ENCODE results near the gene ANKLE1.

The ANKLE1 gene

DNA sequence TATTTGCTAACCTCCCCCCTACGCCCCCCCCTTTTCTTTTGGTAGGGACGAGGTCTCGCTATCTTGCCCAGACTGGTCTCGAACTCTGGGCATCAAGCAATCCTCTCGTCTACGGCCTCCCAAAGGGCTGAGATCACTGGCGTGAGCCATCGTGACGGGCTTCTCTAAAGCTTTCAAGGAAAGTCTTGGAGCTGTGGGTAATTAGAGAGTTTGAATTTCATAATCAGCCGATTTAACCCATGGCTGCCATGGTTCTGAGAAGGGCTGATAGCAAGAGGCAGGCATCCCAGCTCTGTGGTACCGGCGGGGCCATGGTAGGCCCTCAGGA, 22.2 kb downstream of the ANKLE1 start:
- Histone ChIP-seq H3K36me3 (ENCODE audit: control insufficient read depth in 1 of 2, insufficient read depth in 2 of 2, low read length in 2 of 2) (no peaks in the 10 kb centered on the region), H3K27ac (ENCODE audit: low read length) (peak overlapping the region; percentile 1), H3K4me3 (ENCODE audit: low read depth in 1 of 2, low read length in 2 of 2) (peak overlapping the region in 1 of 2 donors; percentile 79), H3K27me3 (ENCODE audit: low read depth, low read length) (no peaks in the 10 kb centered on the region), H3K4me1 (ENCODE audit: control insufficient read depth in 1 of 2, insufficient read depth in 2 of 2, low read length in 2 of 2) (peaks cover 13 to 40% of the 10 kb centered on the region in 2 donors), H3K9me3 (ENCODE audit: control insufficient read depth in 1 of 2, low read length in 2 of 2) (no peaks in the 10 kb centered on the region)

- Histone ChIP-seq H3K4me1 (ENCODE audit: control insufficient read depth in 1 of 2, insufficient read depth in 2 of 2, low read length in 2 of 2) (peaks cover 13 to 40% of the 10 kb centered on the region in 2 donors), H3K4me3 (ENCODE audit: low read depth in 1 of 2, low read length in 2 of 2) (no peak overlapping the region), H3K9me3 (ENCODE audit: control insufficient read depth in 1 of 2, low read length in 2 of 2) (no peaks in the 10 kb centered on the region), H3K36me3 (ENCODE audit: control insufficient read depth in 1 of 2, insufficient read depth in 2 of 2, low read length in 2 of 2) (no peaks in the 10 kb centered on the region), H3K27me3 (ENCODE audit: low read depth, low read length) (no peaks in the 10 kb centered on the region), H3K27ac (ENCODE audit: low read length) (peak overlapping the region; percentile 88)
These were observed 22.9 kb downstream of the ANKLE1 start for GRCh38 chr19:17304386-17305215.

- Histone ChIP-seq H3K36me3 (ENCODE audit: control insufficient read depth in 1 of 2, insufficient read depth in 2 of 2, low read length in 2 of 2) (no peaks in the 10 kb centered on the region), H3K27me3 (ENCODE audit: low read depth, low read length) (no peaks in the 10 kb centered on the region), H3K9me3 (ENCODE audit: control insufficient read depth in 1 of 2, low read length in 2 of 2) (no peaks in the 10 kb centered on the region), H3K4me1 (ENCODE audit: control insufficient read depth in 1 of 2, insufficient read depth in 2 of 2, low read length in 2 of 2) (peaks cover 15 to 44% of the 10 kb centered on the region in 2 donors), H3K4me3 (ENCODE audit: low read depth in 1 of 2, low read length in 2 of 2) (peak overlapping the region; percentile 72 to 92), H3K27ac (ENCODE audit: low read length) (peak overlapping the region; percentile 88)
These were observed 23.5 kb downstream of the ANKLE1 start for GRCh38 chr19:17305216-17305516.

DNA sequence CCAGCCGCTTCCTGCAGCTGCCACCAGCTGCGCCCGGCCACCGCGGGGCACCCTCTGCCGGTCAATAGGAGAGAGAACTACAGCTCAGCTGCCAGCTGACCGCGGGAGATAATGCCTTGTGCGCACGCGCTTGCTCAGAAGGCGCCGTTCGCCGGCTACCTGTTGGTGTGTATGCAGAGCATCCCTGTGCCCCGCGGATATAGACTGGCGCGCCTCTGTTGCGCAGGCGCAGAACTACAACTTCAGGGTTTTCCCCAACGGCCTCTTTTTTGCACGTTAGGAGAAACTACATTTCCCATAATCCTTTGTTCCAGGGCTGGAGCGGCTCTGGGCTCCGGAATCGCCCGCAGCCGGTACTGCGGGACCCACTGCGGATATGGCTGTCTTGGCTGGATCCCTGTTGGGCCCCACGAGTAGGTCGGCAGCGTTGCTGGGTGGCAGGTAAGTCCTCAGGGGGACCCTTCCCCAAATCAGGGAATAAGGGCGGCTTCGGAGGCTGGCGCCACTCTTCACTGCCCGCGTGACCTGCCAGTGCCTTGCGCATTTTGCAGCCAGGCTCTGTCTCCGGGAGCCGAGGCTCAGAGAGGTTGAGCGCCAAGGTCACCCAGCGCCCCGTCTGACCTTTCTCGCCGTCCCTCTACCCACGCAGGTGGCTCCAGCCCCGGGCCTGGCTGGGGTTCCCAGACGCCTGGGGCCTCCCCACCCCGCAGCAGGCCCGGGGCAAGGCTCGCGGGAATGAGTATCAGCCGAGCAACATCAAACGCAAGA, 24.0 kb downstream of the ANKLE1 start, which contains the start of gene MRPL34:
TSS of gene MRPL34 (plus strand) at position 356 of the 768 bp plus-strand sequence. CDS start at position 377, 21 bp downstream.
- peaks cover 21 to 49% of the 10 kb centered on the region in 2 donors for H3K4me1 ChIP-seq (ENCODE audit: control insufficient read depth in 1 of 2, insufficient read depth in 2 of 2, low read length in 2 of 2)
- no peaks in the 10 kb centered on the region for H3K36me3 ChIP-seq (ENCODE audit: control insufficient read depth in 1 of 2, insufficient read depth in 2 of 2, low read length in 2 of 2)
- no peaks in the 10 kb centered on the region for H3K9me3 ChIP-seq (ENCODE audit: control insufficient read depth in 1 of 2, low read length in 2 of 2)
- no peaks in the 10 kb centered on the region for H3K27me3 ChIP-seq (ENCODE audit: low read depth, low read length)
- H3K4me3 ChIP-seq (ENCODE audit: low read depth in 1 of 2, low read length in 2 of 2): peak within 1 kb of the TSS; percentile 72 to 92
- peak within 1 kb of the TSS; percentile 88 for H3K27ac ChIP-seq (ENCODE audit: low read length)

GRCh38 chr19:17306285-17306714, 24.6 kb downstream of the ANKLE1 start:
- H3K4me3 ChIP-seq (ENCODE audit: low read depth in 1 of 2, low read length in 2 of 2): peak overlapping the region; percentile 72 to 92
- H3K36me3 ChIP-seq (ENCODE audit: control insufficient read depth in 1 of 2, insufficient read depth in 2 of 2, low read length in 2 of 2): no peaks in the 10 kb centered on the region
- no peaks in the 10 kb centered on the region for H3K9me3 ChIP-seq (ENCODE audit: control insufficient read depth in 1 of 2, low read length in 2 of 2)
- no peaks in the 10 kb centered on the region for H3K27me3 ChIP-seq (ENCODE audit: low read depth, low read length)
- H3K4me1 ChIP-seq (ENCODE audit: control insufficient read depth in 1 of 2, insufficient read depth in 2 of 2, low read length in 2 of 2): peaks cover 22 to 49% of the 10 kb centered on the region in 2 donors
- peak overlapping the region; percentile 88 for H3K27ac ChIP-seq (ENCODE audit: low read length)

DNA sequence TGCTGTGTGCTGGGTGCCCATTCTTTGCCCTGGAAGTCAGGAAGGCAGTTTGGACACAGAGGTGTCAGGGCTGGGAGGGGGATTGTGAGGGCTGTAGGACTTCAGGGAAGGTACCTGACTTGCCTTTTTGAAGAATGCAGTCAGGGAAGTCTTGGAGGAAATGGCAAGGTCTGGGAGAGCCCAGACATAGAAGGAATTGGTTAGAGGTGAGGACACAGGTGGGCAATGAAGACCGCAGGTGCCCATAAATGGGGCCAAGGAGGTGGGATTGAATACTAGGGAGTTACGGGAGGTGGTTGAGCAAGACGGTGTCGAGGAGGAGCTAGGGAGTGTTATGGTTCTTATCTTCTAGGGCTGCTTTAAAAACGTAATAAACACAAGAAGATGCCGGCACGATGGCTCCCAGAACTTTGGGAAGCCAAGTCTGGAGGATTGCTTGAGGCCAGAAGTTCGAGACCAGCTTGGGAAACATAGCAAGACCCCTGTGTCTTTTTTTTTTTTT, 26.2 kb downstream of the ANKLE1 start:
- Histone ChIP-seq H3K27ac (ENCODE audit: low read length) (no peak overlapping the region), H3K4me1 (ENCODE audit: control insufficient read depth in 1 of 2, insufficient read depth in 2 of 2, low read length in 2 of 2) (peaks cover 16 to 49% of the 10 kb centered on the region in 2 donors), H3K4me3 (ENCODE audit: low read depth in 1 of 2, low read length in 2 of 2) (no peak overlapping the region), H3K36me3 (ENCODE audit: control insufficient read depth in 1 of 2, insufficient read depth in 2 of 2, low read length in 2 of 2) (peaks cover 0 to 7% of the 10 kb centered on the region in 2 donors), H3K27me3 (ENCODE audit: low read depth, low read length) (no peaks in the 10 kb centered on the region), H3K9me3 (ENCODE audit: control insufficient read depth in 1 of 2, low read length in 2 of 2) (no peaks in the 10 kb centered on the region)

- peak within 1 kb of the TSS; percentile 56 for H3K27ac ChIP-seq (ENCODE audit: low read length)
- peaks cover 4 to 16% of the 10 kb centered on the region in 2 donors for H3K36me3 ChIP-seq (ENCODE audit: control insufficient read depth in 1 of 2, insufficient read depth in 2 of 2, low read length in 2 of 2)
- H3K27me3 ChIP-seq (ENCODE audit: low read depth, low read length): no peaks in the 10 kb centered on the region
- H3K9me3 ChIP-seq (ENCODE audit: control insufficient read depth in 1 of 2, low read length in 2 of 2): no peaks in the 10 kb centered on the region
- H3K4me3 ChIP-seq (ENCODE audit: low read depth in 1 of 2, low read length in 2 of 2): peak within 1 kb of the TSS; percentile 85 to 89
- H3K4me1 ChIP-seq (ENCODE audit: control insufficient read depth in 1 of 2, insufficient read depth in 2 of 2, low read length in 2 of 2): peaks cover 16 to 38% of the 10 kb centered on the region in 2 donors
These were observed 27.7 kb downstream of the ANKLE1 start, which contains the start of gene DDA1 for GRCh38 chr19:17309198-17309964. Gene DDA1, plus strand, starts transcription at chr19:17309563. Its CDS starts 92 bp downstream, at chr19:17309655.

- H3K4me3 ChIP-seq (ENCODE audit: low read depth in 1 of 2, low read length in 2 of 2): peak overlapping the region; percentile 85 to 89
- no peaks in the 10 kb centered on the region for H3K27me3 ChIP-seq (ENCODE audit: low read depth, low read length)
- H3K27ac ChIP-seq (ENCODE audit: low read length): peak overlapping the region; percentile 56
- H3K4me1 ChIP-seq (ENCODE audit: control insufficient read depth in 1 of 2, insufficient read depth in 2 of 2, low read length in 2 of 2): peaks cover 16 to 32% of the 10 kb centered on the region in 2 donors
- H3K9me3 ChIP-seq (ENCODE audit: control insufficient read depth in 1 of 2, low read length in 2 of 2): no peaks in the 10 kb centered on the region
- peaks cover 8 to 20% of the 10 kb centered on the region in 2 donors for H3K36me3 ChIP-seq (ENCODE audit: control insufficient read depth in 1 of 2, insufficient read depth in 2 of 2, low read length in 2 of 2)
These were observed 28.3 kb downstream of the ANKLE1 start for GRCh38 chr19:17309965-17310461.

DNA sequence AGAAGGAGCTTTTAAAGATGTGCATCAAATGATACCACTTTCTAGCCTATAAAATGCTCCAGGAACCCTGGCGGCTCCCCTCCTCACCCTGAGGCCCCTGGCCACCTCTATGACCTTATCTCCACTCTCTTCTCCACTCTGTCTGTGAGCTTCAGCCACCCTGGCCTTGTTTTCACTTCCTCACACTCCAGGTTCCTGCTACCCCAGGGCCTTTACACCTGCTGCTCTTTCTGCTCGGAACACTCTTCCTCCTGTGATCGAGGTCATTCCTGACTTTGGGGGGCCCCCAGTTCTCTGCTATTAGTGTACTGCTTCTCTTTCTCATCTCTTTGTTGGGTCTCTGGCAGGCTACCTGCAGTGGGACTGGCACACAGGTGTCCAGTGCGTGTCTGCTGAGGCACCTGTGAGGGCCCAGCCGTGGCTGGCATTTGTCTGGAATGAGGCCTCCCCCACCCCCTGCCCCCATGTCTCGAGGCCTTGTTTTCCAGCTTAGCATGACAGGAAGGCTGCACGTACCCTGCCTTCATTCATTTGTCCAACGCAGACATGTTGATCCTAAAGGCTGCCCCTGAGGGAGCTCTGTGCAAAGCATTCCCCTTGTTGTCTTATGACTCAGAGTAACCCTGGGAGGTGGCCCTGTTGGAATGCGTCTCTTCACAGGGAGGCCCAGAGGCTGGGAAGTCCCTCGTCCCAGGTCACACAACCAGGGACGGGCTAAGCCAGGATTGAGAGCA, 29.9 kb downstream of the ANKLE1 start:
- H3K27ac ChIP-seq (ENCODE audit: low read length): no peak overlapping the region
- no peaks in the 10 kb centered on the region for H3K9me3 ChIP-seq (ENCODE audit: control insufficient read depth in 1 of 2, low read length in 2 of 2)
- H3K27me3 ChIP-seq (ENCODE audit: low read depth, low read length): no peaks in the 10 kb centered on the region
- H3K4me1 ChIP-seq (ENCODE audit: control insufficient read depth in 1 of 2, insufficient read depth in 2 of 2, low read length in 2 of 2): peaks cover 10 to 20% of the 10 kb centered on the region in 2 donors
- H3K4me3 ChIP-seq (ENCODE audit: low read depth in 1 of 2, low read length in 2 of 2): no peak overlapping the region
- H3K36me3 ChIP-seq (ENCODE audit: control insufficient read depth in 1 of 2, insufficient read depth in 2 of 2, low read length in 2 of 2): peaks cover 8 to 28% of the 10 kb centered on the region in 2 donors
